MCF 10A (cell line): ENCODE results near the gene DLL3. TPM values are rescaled to one million over a fixed set of nuclear protein-coding genes. Genes with fewer than 3 reads are reported as not detected.

Source experiments
- BruUV-seq: library from RNA; stranded (reverse); fragments of 400-500 nt; replicated peaks from 2 replicates; lab custom pipeline; 2021; lab: Mats Ljungman, UMichigan
- CTCF ChIA-PET: fragments of 300-600 bp; sonication (Branson Sonifier 250); formaldehyde crosslinking; extraction: SDS; loops from one replicate; lab custom pipeline; 2021; ENCODE audit warnings: antibody characterized with exemption, inconsistent platforms; lab: Yijun Ruan, JAX
- POLR2A ChIA-PET: fragments of 300-600, 350-650 bp; sonication (Branson Sonifier 250); formaldehyde crosslinking; extraction: SDS; loops from one replicate; lab custom pipeline; 2020; ENCODE audit warnings: antibody characterized with exemption, inconsistent platforms; lab: Yijun Ruan, JAX
- DNase-seq: peaks from one replicate; pipeline ENCODE4 v3.0.0-alpha.2; 2018; ENCODE audit not compliant: unreplicated experiment
- H3K27ac Mint-ChIP-seq: one replicate; pipeline ENCODE4 v1.8.0; 2022; ENCODE audit warnings: mild to moderate bottlenecking, low read depth, mixed read lengths; ENCODE audit not compliant: unreplicated experiment
- H3K27me3 Mint-ChIP-seq: one replicate; pipeline ENCODE4 v1.8.0; 2022; ENCODE audit warnings: mixed read lengths; ENCODE audit not compliant: insufficient read depth, unreplicated experiment
- H3K36me3 Mint-ChIP-seq: one replicate; pipeline ENCODE4 v1.8.0; 2022; ENCODE audit warnings: mild to moderate bottlenecking, moderate library complexity, mixed read lengths; ENCODE audit not compliant: insufficient read depth, unreplicated experiment
- H3K4me1 Mint-ChIP-seq: one replicate; pipeline ENCODE4 v1.8.0; 2022; ENCODE audit warnings: mixed read lengths; ENCODE audit not compliant: insufficient read depth, unreplicated experiment
- H3K4me3 Mint-ChIP-seq: one replicate; pipeline ENCODE4 v1.8.0; 2022; ENCODE audit warnings: mild to moderate bottlenecking, moderate library complexity, mixed read lengths; ENCODE audit not compliant: unreplicated experiment
- H3K9me3 Mint-ChIP-seq: one replicate; pipeline ENCODE4 v1.8.0; 2022; ENCODE audit warnings: mixed read lengths; ENCODE audit not compliant: unreplicated experiment
- CTCF ChIP-seq: fragments of 200-600 bp; IDR thresholded peaks from one replicate; pipeline ENCODE4 v1.8.0; 2022; ENCODE audit warnings: antibody characterized with exemption, mild to moderate bottlenecking; ENCODE audit not compliant: unreplicated experiment
- intact Hi-C: fragments of 100-400 bp; cut with micrococcal nuclease; formaldehyde crosslinking; loops from 2 replicates; pipeline ENCODE4 v1.14.1; 2022
- total RNA-seq: library from RNA; stranded (reverse); gene quantifications from 2 replicates; pipeline ENCODE4 v1.2.3, GENCODE V29; 2022

The DLL3 gene
- total RNA-seq, 1 experiment from 2014 or later: 0.68 TPM

GRCh38 chr19:39539518-39540332 lies 41.0 kb downstream of the DLL3 start, which contains the start of gene EID2:
Gene EID2 (minus strand): TSS chr19:39540161. CDS start chr19:39540079, 82 bp downstream.
- peak; percentile 93 for DNase-seq
- H3K27ac Mint-ChIP-seq: no peak within 1 kb of the TSS
- peak; percentile 68 for TF ChIP-seq CTCF
- H3K36me3 Mint-ChIP-seq: peaks cover 6% of the 10 kb centered on the region
- no peaks in the 10 kb centered on the region for H3K9me3 Mint-ChIP-seq
- peak within 1 kb of the TSS; percentile 79 for H3K4me3 Mint-ChIP-seq
- intact Hi-C loops: loop anchor here (2.0 to 10.0 kb wide), 2 partner anchors 99 to 415 kb away; partner anchors contain the start of gene PAK4
- BruUV-seq: no TSS peak
- ChIA-PET POLR2A (interaction anchor here (0.7 to 2.5 kb wide), 16 partner anchors 8 to 1274 kb away, joined by 3 to 19 read pairs (median 4); partner anchors contain the start of genes FBL, MED29, PAF1 and RPS16), CTCF (interaction anchor here (0.6 to 4.9 kb wide), 13 partner anchors 31 to 1170 kb away, joined by 3 to 44 read pairs (median 4); no protein-coding TSS in a partner anchor)
- no peaks in the 10 kb centered on the region for H3K27me3 Mint-ChIP-seq
- H3K4me1 Mint-ChIP-seq: peaks cover 14% of the 10 kb centered on the region

- H3K4me1 Mint-ChIP-seq: peaks cover 14% of the 10 kb centered on the region
- no peaks in the 10 kb centered on the region for H3K27me3 Mint-ChIP-seq
- no peak for TF ChIP-seq CTCF
- DNase-seq: no peak
- no peak overlapping the region for H3K27ac Mint-ChIP-seq
- ChIA-PET CTCF (interaction anchor here (0.6 to 4.9 kb wide), 9 partner anchors 58 to 829 kb away, joined by 3 to 44 read pairs (median 4); no protein-coding TSS in a partner anchor), POLR2A (interaction anchor here (0.7 to 2.5 kb wide), 7 partner anchors 25 to 429 kb away, joined by 3 to 19 read pairs (median 5); partner anchors contain the start of genes RPS16, SUPT5H and TIMM50)
- BruUV-seq: no TSS peak
- no peaks in the 10 kb centered on the region for H3K9me3 Mint-ChIP-seq
- H3K36me3 Mint-ChIP-seq: peaks cover 6% of the 10 kb centered on the region
- peak overlapping the region; percentile 79 for H3K4me3 Mint-ChIP-seq
- intact Hi-C loops: loop anchor here (2.0 kb wide), 1 partner anchor 100 kb away; no protein-coding TSS in a partner anchor
Measured at GRCh38 chr19:39540333-39540673, 41.6 kb downstream of the DLL3 start.

GRCh38 chr19:39542206-39542605 lies 43.5 kb downstream of the DLL3 start:
- no peaks in the 10 kb centered on the region for H3K9me3 Mint-ChIP-seq
- POLR2A ChIA-PET: interaction anchor here (0.5 to 1.9 kb wide), 3 partner anchors 9 to 107 kb away, joined by 3 to 5 read pairs (median 4); partner anchors contain the start of genes RPS16 and TIMM50
- H3K27me3 Mint-ChIP-seq: no peaks in the 10 kb centered on the region
- no peak for TF ChIP-seq CTCF
- intact Hi-C loops: no loop called here
- H3K4me3 Mint-ChIP-seq: no peak overlapping the region
- peaks cover 6% of the 10 kb centered on the region for H3K36me3 Mint-ChIP-seq
- no peak for DNase-seq
- CTCF ChIA-PET: interaction anchor here (0.7 to 4.9 kb wide), 8 partner anchors 9 to 384 kb away, joined by 3 to 44 read pairs (median 7); partner anchors contain the start of gene EID2B
- no peak overlapping the region for H3K27ac Mint-ChIP-seq
- BruUV-seq: no TSS peak
- peaks cover 14% of the 10 kb centered on the region for H3K4me1 Mint-ChIP-seq

GRCh38 chr19:39543477-39543857 lies 44.7 kb downstream of the DLL3 start:
- intact Hi-C loops: no loop called here
- ChIA-PET POLR2A (interaction anchor here (1.9 kb wide), 1 partner anchor 108 kb away, joined by 5 read pairs; the partner anchor contains the start of gene RPS16), CTCF (interaction anchor here (1.8 to 4.9 kb wide), 2 partner anchors 103 to 129 kb away, joined by 10 to 44 read pairs; no protein-coding TSS in a partner anchor)
- Mint-ChIP-seq H3K4me3 (no peak overlapping the region), H3K27me3 (no peaks in the 10 kb centered on the region), H3K9me3 (no peaks in the 10 kb centered on the region), H3K36me3 (peaks cover under 1% of the 10 kb centered on the region), H3K27ac (no peak overlapping the region), H3K4me1 (peaks cover 8% of the 10 kb centered on the region)
- BruUV-seq: no TSS peak
- no peak for DNase-seq
- no peak for TF ChIP-seq CTCF
